Measurements from ENCODE around the gene TCF12. TPM values are rescaled to one million over a fixed set of nuclear protein-coding genes. Genes with fewer than 3 reads are reported as not detected.

TCF12 gene
- total RNA-seq, 1 experiment from 2014 or later, result 96.2 TPM

DNA sequence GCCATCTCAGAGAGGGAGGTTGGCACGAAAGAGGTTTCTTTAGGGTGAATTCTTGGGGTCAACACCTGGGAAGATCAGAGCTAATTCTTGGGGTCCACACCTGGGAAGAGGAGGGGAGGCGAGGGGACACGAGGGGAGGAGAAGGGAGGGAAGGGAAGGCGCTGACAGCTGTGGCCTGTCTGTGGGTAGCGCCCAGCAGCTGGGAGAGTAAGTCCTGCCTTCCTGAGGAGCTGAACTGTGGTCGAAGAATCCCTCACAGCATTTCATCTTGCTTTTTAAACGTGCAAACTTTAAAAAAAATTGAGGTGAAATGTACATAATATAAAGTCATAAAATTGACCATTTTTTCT, 394.7 kb downstream of the TCF12 start:
- DNase-seq (ENCODE audit: low read depth), result no peak

DNA sequence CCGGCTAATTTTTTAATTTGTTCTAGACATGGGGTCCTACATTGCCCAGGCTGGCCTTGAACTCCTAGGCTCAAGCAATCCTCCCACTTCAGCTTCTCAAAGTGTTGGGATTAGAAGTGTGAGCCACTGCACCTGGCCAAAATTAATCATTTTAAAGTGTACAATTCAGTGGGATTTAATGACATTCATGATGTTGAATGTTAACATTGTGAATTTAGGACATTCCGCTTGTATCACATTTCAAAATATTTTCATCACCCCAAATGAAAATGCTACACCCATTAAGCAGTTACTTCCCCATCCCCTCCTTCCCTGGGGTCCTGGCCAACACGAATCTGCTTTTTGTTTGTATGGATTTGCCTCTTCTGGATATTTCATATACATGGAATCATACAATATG, 395.8 kb downstream of the TCF12 start:
- no peak for DNase-seq (ENCODE audit: low read depth)

DNA sequence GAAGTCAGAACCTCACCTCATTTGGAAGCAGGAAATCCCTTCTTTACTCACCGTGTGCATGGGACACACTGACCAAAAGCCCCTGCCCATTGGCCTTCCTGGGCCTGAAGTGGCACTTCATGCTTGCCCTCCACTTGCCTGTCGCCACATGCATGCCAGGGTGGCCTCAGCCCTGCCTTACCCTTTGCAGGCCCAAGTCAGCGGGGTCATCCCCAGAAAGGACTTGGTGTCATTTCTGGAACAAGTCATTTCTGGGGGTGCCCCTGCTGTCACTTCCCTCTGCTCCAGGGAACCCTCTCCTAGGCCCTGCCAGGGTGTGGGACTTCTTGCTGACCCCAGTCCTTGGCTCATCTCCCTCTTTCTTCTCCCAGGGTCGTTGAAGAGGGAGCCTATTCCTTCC, 398.0 kb downstream of the TCF12 start:
- no peak for DNase-seq (ENCODE audit: low read depth)

DNA sequence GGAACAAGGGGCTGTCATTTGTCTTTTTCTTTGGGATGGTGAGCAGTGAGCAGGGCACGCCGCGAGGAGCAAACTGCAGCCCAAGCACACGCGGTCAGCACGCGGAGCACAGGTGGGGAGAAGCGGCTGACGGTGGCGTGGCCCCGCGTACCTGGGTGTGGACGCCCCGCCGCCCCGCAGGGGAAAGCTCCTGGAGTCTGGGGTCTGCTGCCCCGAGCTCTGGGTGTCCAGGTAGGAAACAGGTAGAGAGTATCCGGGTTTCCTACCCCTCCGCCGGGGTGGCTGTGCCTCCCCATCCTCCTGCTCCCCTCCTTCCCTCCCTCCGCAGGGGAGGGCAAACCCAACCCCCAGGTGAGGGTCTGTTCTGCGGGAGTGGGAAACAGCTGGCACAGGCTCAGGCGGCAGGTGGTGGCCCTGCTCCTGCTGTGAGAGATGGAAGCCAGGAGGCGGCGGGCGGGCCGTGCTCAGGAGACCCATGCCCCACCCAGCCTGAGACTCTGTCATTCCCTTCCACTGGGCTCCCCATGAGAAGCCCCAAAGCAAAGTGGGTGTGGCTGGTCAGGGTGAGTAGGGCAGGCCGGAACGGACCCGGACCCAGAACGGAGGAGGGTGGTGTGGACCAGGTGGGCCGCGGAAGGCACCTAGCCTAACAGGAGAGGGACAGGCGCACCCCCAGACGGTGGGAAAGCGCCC, 400.9 kb downstream of the TCF12 start:
- DNase-seq (ENCODE audit: low read depth), result no peak

DNA sequence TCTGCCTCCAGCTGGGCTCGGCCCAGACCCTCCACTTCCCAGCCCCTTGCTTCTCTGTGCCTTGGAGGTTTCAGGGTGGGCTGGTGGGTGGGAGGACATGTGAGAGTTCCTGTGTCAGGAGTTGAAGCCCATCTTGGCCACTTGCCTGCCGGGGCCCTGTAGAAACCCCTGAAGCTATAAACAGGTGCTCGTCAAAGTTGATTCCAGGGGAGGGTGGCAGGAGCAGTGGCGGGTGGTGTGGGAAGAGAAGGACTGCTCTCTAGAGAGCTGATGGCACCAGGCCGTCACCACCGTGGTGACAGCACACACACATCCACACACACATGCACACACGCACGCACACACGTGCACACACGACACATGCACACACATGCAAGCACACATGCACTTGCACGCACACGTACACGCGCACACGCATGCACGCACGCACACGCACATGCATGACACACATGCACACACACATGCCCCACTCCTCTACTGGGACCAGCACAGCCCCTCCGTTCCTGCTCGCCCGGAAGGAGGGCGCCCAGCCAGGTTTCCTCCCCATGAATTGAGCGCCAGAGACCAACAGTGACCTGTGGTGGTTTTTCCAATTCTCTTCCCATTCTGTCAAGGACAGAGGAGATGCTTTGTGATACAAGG, 401.6 kb downstream of the TCF12 start:
- no peak for DNase-seq (ENCODE audit: low read depth)

DNA sequence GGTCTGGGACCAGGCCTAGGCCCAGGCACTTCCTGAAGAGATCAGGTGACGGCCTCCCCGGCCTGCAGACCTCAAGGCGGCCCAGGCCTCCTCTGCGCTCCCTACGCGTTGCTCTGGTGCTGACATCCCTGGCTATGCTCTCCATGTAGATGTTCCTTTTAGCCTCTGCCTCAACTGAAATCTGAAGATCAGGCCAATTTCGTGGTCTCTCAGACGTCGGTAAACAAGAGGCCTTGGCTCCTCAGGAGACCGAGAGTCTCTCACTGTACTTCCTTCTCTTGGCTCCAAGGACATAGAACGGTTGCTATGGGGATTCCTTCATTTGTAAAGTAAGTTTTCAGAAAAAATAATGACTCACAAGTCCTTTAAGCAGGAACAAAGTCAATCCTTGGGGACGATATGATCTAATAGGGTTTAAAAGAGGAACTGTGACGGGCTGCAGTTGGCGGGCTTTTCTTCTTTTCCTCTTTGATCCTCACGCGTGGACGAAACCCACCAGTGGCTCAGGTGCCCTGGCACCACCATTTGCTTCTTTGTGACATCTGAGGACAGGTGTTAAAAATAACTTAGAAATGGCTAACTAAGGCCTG, 402.3 kb downstream of the TCF12 start:
- DNase-seq (ENCODE audit: low read depth), result no peak

DNA sequence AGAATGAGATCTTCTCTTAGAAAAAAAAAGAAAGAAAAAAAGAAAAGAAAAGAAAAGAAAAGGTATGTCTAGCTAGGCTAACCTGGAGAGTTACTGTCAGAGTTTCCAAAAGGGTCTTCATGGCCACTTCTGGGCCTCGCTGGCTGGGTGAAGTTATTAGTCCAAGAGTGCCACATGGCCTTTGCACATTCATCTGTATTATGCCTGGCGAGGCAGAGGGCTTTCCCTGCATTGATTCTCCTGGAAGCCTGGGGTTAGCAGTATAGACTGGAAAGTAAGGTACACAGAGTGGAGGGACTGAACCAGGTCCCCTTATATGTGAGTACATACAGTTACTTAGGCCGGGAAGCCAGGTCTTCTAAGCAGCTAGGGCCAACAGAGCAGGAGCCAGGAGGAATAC, 403.0 kb downstream of the TCF12 start:
- DNase-seq (ENCODE audit: low read depth), result no peak

DNA sequence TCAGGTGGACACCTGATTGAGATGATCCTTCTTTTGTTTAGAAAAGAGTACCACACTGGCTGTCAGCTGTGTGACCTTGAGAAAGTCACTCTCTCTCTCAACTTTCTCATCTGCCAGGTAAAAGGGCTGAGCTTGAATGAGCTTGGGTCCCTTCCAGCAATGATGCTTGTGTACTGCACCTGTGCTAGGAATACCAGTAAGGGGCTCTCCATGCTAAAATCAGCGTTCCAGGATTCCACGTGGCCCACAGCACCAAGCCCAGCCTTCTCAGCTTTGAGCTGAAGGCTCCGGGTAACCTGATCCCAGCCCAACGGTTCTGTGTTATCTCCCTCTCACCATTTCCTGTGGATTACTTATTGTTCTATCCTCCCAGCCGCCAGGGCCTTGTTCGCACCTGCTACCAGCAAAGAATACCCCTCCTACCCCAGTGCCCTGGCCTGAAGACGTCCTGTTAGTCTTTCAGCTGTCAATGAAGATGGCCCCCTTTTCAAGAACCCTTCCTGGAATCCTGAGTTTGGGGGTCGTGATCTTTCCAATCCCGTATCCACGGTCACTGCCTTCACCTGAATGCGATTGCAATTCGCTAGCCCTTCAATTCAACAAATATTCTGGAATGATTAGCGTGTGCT, 403.6 kb downstream of the TCF12 start:
- DNase-seq (ENCODE audit: low read depth), result no peak

DNA sequence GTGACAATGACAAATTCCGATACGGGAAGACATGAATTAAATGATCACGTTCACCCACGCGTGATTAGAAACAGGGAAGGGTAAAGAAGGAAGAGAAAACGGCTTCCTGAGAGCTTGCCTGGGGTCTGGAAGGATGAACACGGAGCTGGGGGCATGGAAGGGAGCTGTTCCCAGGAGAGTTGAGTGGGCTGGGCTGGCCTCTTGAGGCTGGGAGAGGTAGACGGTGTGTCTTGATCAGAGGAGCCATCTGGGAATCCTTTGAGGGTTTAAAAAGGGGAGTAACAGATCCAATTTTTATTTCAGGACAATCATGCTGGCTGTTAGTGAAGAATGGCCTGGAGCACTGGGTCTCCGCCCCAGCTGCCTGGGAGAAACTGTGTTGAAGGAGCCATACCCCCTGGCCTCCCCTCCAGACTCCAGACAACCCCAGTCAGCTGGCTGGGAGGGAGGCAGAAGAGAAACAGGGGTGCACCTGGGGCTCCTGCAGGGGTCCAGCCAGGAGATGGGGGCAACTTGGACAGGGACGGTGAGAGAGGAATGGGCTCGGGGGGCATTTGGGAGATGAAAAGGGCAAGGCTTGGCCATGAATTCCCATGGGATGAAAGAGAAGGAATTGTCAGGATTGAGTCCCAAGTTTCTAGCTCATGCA, 404.3 kb downstream of the TCF12 start:
- DNase-seq (ENCODE audit: low read depth), result no peak

DNA sequence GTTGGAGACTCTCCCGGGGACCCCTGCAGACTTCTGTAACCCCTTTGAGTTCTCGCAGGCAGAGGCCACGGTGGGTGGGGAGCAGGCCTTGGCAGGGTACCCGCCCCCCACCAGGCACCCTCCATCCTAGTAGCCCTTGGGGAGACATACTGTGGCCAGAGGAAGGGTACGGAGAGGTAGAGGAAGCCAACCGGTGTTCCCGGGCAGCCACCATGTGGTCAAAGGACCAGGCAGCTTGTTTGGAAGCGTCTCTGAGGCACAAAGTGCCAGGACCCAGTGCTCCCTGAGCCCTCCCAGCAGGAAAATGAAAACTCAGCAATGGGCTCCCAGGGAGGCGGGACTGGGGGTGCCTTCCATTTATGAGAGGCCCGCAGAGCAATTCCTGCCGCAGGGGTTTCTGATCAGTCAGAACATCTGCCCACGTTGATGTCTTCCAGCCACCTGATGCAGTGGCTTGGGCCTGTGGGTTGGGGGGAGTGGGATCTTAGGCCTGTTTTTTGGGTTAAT, 404.9 kb downstream of the TCF12 start:
- no peak for DNase-seq (ENCODE audit: low read depth)

DNA sequence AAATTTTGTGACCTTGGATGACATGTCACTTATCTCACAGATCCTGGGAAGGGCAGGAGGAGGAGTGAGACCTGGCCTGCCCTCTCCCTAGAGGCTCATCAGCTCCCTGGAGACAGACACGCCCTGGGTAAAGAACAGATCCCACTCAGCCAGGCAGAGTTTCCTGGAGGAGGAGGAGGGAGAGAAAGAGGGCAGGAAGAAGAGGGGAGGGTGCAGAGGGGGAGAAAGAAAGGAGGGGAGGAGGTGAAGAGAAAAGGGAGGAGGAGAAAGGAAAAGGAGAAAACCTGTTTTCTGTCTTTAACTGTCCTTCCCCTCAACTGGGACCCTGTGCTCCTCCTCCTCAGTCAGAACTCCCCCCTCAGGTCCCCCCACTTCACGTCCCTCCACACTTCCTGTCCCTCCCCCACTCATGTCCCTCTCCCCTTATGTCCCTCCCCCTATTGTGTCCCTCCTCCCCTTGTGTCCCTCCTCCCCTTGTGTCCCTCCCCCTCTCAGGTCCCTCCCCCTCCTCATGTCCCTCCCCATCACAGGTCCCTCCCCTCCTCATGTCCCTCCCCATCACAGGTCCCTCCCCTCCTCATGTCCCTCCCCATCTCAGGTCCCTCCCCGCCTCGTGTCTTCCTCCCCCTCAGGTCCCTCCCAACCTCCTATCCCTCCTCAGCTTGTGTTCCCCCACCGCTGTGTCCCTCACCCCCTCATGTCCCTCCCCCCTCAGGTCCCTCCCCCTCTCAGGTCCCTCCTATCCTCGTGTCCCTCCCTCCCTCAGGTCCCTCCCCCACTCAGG, 405.6 kb downstream of the TCF12 start:
- peak; percentile 85 for DNase-seq (ENCODE audit: low read depth)

DNA sequence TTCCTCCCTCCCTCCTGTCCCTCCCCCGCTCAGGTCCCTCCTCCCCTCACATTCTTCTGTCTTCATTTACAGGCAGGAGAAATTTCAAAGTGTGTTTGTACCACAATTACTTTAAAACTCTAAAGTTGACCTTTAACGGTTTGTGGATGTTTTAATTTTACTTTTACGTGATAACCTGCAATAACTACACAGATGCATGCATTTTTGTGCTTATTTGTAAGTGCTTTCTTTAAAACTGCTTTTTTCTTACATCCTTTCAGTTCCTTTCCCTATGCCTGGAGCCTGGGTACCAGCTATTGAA, 406.1 kb downstream of the TCF12 start:
- no peak for DNase-seq (ENCODE audit: low read depth)

DNA sequence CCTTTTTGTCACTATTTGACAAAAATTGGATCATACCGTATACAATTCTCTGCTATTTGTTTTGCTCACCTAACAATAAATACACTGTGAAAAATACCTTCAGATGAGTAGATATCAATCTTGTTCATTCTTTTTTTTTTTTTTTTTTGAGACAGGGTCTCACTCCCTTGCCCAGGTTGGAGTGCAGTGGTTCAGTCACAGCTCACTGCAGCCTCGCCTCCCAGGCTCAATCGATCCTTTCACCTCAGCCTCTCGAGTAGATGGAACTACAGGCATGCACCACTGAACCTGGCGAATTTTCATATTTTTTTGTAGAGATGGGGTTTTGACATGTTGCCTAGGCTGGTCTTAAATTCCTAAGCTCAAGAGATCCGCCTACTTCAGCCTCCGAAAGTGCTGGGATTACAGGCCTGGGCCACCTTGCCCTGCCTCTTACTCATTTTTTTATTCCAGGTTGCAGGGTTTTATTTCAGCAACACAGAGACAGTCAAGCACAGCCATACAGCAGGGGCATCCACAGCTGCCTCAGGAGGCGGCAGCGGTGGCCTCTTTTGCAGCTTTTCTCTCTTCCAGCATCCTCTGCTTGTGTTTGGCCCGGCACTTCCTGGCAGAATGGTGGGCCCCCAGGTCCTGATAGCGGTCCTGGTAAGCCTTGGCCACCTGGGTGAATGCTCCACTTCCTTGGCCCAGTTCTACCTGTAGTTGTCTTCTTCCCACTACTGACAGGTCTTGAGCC, 406.7 kb downstream of the TCF12 start:
- DNase-seq (ENCODE audit: low read depth), result no peak

DNA sequence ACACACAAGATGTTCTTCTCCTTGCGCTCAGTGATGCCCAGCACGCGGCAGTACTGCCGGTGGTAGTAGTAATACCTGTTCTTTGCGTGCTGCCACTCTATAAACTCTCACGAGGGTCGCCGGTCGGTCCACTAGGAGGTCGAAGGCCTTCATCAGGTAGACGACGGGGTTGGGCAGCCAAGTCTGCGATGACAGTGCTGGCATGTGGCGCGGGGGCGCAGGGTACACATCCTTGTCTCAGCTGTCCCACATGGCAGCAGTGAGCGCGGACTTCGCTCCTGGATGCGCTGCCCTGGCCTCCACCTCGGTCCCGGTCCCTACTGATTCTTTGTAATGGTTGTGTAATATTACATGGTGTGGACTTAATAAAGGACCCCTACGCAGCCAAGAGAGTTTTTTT, 407.8 kb downstream of the TCF12 start:
- no peak for DNase-seq (ENCODE audit: low read depth)

DNA sequence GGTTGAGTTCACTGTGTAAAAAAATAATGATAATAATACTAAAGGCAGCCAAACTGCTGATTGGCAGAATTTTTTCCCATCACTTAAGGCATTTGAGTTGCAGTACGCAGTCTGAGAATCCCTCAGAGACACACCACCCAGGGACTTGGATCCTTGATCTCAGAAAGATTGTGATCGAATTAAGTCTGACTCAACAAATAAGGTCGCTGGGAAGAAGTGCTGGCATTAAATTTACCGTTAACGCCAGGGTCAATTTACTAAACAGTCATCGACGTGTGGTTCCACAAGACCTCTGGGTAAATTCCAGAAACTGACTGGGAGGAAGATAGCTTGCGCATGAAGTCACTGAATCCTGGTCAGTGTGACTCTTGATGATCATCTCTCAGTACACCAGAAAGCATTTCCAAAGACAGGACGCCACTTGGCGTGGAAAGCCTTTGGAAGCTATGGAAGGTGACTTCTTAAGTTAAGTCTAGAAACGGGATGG, 409.6 kb downstream of the TCF12 start:
- DNase-seq (ENCODE audit: low read depth), result peak; percentile 92

DNA sequence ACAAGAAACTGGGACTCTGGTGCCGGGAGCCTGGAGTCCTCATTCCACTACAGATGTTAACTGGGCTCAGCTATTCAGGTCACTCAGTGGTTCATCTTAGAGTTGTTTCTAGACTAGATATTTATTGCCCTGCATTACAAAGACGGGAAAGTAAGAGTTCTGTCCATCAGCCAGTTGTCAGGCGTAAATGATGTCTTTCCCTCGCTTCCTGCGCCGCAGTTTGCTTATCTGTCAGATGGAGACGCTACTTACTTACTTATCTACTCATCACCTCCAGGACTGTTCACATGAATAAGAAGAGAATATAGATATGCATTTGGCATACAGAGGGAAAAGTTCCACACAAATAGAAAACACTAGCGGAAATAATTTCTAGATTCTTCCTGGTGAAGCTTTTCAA, 410.0 kb downstream of the TCF12 start:
- no peak for DNase-seq (ENCODE audit: low read depth)

DNA sequence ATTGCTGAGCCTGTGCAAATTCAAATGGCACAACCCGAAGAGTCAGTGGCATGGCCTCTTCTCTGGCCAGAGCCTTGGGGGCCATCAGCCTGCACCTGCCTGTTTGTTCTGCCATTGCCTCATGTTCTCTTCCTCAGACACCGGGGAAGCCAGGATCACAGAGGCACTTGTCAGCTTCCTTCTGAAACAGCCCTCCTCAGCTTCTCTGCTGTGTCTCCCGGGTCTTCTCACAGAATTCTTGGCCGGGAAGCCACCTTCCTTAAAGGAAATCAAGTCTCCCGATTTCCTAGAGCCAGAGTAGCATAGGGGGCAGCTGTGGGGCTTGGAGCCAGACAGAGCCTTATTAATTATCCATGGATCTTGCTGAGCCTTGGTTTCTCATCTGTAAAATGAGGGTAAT, 410.5 kb downstream of the TCF12 start:
- no peak for DNase-seq (ENCODE audit: low read depth)

DNA sequence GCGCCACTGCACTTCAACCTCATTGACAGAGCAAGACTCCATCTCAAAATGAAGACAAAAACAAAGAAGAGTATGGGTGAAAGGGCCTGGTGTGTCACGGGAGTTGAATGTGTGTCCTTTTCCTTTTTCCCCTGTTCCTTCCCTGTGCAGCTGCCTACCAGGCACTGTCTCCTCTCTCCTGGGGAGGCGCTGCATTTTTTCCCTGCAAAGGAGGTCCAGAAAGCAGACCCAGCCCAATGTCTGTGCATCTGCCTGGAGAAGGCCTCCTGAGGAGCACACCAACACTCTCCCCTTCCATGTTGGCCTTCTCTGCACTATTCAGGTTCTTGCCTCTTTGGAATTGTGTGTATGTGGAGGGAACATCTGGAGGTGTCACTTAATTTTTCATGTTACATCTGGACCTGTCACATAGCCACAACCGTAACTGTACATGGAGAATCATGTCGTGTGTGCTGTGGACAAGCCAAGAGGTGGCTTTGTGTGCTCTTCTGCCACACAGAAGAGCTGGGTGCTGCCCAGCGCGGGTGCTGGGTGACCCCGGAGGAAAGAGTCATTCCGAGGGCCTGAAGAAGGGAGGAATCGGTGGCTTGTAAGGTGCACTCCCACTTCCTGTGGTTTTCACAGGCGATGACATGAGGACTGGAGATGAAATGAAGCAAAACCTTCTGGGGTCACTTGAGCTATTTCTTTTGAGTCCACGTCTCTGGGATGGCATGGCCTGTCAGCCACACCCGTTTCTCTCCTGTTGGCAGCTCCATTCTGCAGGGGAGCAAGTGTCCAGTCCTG, 411.3 kb downstream of the TCF12 start:
- peak; percentile 61 for DNase-seq (ENCODE audit: low read depth)

DNA sequence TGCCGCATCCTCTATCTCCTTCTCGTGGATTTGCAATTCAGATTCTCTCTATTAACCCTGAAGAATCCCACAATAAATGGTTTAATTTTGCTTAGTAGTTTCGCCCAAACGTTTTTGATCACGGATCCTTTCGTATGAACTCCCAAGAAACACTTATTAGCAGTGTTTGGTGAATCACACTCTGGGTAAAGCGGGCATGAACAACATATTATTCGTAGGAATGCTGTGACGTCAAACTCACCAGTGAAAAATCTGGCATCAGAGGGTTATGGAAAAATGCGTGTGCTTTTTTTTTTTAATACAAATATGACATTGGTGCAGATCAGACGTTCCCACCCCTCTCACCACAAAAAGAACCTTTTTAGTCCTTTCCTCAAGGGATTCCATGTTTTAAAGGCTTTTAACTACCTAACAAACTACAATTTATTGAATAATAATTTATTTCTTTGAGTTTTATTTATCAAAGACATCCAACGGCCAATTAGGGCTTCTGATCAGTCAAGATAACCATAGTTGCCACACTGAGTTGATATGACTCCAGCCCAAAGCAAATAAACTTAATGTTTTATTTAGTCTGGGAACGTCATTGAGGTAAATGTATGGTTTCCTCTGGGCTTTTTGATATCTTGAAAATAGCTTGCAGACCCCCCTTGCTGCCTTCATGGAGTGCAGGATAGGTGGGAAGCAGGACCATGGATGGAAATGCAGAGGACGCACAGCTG, 412.3 kb downstream of the TCF12 start:
- DNase-seq (ENCODE audit: low read depth), result peak; percentile 50

Data from HT1080 (cell line).